ENCODE data around the gene TRIM63.

The TRIM63 gene

DNA sequence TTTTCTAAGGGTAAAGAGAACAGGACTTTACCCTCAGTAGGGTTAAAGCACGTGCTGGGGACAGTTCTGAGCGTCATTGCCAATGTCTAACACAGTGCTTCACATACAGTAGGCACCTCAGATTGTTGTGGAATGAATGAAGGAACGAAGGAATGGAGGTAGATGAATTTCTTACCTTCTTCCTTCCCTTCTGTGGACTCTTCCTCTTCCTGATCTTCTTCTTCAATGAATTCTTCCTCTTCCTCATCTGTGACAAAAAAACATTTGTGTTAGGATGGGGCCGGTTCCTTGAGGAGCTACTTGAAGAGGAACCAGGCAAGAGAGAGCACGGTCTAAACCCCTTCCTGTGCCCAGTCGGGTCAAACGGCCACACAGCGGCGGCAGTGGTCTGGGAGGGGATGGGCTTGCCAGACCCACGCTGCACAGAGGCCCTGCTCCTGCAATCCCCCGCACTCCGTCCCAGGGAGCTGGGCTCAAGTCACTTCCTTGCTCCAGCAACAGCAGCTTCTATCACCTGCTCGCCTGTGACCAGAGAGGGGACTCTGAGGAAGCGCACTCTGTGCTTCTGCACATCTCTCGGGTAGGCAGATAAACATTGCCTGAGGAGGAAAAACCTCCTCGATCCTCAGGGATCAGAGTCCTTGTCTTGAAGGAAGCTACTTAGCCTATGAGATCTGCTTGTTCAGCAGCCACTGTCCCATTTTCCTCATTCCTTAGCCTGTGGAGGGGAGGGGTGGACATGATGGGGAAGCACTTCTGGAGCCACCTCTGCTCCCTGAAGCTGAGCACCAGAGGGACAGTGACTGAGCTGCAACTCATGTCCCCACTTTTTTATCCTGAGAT, 13.5 kb downstream of the TRIM63 start:
- DNase-seq: no peak

DNA sequence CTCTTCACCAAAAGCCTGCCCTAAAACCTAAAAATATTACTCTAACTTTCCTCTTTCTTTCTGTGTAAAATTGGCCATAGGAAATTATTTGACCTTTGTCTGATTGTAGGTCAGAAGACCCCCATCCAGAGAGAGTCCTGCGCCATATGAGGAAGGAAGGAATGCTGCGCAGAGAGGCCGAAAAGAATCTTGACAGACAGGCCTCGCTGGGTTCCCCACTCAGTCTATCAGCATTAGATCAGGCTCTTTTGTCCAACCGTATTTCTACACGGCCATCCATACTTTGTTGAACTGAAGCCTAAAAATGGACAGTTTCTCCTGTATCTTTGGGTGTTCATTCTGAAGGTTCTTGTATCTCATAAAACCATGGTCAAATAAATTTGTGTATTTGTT, 17.2 kb downstream of the TRIM63 start:
- no peak for DNase-seq

GRCh38 chr1:26049531-26050247, 17.7 kb downstream of the TRIM63 start:
- no peak for DNase-seq

GRCh38 chr1:26047278-26047874, 20.1 kb downstream of the TRIM63 start:
- no peak for DNase-seq

DNA sequence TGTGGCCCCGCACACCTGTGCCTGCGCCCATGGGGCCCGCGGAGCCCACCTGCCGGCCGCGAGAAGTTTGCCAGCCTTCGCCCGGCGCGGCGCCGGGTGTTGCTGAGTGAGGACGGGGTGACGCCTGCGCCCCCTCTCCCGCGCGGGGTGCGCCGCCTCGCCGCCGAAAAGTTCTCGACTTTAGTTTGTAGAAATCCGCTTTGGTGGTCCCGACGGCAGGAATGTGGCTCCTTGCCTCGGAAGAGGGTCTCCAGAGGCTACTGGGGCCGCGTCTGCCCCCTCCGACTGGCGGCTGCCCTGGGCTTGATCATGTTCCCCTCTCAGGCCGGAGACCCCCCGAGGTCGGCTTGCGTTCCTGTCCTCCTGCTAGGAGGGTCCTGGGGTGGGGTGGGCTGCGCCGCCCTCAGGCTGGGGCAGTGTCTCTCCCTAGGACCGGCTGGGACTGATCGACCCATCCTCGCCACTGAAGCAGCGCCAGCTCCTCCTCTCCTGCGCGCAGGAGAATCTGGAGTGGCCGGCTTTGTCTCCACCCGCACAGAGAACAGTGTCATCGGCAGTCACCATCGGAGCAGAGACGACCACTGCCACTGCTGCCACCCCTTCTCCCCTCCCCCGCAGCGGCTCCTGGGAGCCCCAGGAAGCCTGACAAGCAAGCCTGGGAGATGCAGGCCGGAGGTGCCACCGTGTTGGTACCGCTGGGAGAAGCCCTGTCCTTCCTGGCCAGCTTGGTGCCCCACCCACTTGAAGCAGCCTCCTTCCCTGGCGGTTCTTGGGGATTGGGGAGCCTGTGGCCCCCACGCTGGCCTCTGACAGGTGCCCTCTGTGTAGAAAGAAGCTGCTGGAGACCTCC, 21.0 kb downstream of the TRIM63 start:
- DNase-seq: no peak

- no peak for DNase-seq
Measured at GRCh38 chr1:26045722-26046245, 21.6 kb downstream of the TRIM63 start, which contains the start of gene SLC30A2. Gene SLC30A2 (minus strand): TSS chr1:26046118. CDS start chr1:26045896, 222 bp downstream.

GRCh38 chr1:26044971-26045721, 22.3 kb downstream of the TRIM63 start:
- DNase-seq: no peak

DNA sequence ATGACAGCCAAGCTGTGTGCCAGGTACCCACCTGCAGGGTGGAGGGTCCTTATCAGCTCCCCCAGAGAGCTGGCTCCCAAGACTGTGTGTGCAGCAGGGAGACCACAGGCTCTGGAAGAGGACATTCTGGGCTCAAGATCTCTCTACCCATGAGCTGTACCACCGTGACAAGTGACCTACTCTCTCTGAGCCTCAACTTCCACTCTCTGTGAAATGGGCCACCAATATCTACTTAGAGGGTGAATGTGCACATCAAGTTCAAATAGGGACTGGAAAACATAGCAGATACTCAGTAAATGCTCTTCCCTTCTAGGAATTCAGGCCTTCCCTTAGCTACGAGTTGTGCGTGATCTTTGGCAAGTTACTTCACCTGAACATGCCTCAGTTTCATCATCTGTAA, 23.0 kb downstream of the TRIM63 start:
- DNase-seq: no peak

- no peak for DNase-seq
Measured at GRCh38 chr1:26043765-26044164, 23.7 kb downstream of the TRIM63 start.

- no peak for DNase-seq
Measured at GRCh38 chr1:26041978-26042377, 25.5 kb downstream of the TRIM63 start.

- no peak for DNase-seq
Measured at GRCh38 chr1:26041401-26041800, 26.0 kb downstream of the TRIM63 start.

GRCh38 chr1:26038904-26039303, 28.5 kb downstream of the TRIM63 start:
- no peak for DNase-seq

DNA sequence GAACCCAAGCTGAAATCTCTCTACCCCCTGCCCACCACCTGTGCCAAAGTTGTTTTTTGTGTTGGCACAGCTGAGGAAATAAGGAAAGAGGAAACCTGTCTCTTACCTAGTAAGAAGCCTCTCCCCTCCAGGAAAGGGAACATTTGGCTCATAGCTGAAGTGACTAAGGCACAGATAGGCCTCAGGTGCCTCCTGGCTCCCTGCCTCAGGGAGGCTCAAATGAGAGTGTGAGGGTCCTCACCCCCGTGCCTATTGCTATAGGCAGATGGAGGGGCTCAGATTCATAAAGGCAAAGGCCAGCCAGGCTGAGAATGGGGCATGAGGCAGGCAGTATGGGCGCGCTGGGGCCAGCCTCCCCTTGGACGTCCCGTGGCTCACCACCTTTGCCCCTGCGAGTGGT, 29.0 kb downstream of the TRIM63 start:
- DNase-seq: no peak

- DNase-seq: no peak
Measured at GRCh38 chr1:26037904-26038303, 29.5 kb downstream of the TRIM63 start.

DNA sequence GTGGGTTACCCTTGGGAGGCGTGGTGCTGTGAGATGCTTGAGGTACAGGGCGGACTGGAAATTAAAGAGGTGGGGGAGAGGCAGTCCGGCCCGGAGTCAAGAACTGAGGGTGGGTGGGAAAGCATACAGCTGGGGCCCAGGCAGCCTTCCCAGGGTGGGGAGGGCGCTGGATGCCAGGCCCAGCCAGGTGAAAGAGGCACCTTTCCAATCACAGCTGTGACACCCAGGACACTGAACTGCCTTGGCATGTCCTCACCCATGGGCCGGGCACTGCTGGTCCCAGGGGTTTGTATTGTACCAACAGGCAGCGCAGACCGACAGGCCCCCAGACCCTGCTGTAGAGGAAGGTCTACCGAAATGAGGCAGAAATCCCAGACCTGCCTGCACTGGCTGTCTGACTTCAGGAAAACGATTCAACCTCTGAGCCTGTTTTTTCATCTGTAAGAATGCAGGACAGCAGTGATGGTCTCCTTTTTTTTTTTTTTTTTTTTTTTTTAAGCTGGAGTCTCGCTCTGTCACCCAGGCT, 30.6 kb downstream of the TRIM63 start:
- no peak for DNase-seq

DNA sequence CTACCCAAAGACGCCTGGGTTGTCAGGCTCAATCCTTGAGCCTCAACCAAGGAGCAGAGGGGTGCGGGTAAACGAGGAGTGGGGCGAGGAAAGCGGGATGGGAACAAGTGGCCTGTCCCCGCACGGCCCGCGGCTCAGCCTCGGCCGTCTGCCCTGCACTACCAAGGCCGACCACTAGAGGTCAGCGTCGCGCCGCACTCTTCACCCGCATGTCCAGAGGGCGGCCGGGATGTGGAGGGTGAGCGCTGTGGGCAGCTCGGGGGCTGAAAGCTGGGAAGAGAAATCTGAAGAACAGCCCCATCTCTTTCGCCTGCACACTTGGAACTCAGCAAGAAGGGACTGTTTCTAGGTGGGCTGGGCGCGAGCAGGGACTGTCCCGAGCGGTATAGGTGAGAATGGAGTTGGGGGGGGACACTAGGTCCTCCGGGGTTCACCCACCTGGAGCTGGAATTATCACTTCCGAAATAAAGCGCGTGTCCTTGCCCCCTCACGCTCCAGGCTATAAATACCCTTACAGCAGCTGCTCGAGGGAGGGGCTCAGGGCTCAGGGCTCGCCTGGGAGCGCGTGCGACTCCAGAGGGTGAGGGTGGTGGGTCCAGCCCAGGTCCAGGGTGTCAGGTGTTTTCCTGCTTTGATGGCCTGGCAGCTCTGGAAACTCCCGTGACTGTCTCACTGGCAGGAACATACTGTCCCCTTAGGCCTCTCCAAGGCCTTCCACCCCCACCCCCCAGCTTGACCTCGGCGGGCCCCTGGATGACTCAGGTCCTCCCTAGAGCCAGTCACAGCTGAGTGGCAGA, 31.3 kb downstream of the TRIM63 start:
- peak; percentile 46 to 71 (median 64) for DNase-seq

DNA sequence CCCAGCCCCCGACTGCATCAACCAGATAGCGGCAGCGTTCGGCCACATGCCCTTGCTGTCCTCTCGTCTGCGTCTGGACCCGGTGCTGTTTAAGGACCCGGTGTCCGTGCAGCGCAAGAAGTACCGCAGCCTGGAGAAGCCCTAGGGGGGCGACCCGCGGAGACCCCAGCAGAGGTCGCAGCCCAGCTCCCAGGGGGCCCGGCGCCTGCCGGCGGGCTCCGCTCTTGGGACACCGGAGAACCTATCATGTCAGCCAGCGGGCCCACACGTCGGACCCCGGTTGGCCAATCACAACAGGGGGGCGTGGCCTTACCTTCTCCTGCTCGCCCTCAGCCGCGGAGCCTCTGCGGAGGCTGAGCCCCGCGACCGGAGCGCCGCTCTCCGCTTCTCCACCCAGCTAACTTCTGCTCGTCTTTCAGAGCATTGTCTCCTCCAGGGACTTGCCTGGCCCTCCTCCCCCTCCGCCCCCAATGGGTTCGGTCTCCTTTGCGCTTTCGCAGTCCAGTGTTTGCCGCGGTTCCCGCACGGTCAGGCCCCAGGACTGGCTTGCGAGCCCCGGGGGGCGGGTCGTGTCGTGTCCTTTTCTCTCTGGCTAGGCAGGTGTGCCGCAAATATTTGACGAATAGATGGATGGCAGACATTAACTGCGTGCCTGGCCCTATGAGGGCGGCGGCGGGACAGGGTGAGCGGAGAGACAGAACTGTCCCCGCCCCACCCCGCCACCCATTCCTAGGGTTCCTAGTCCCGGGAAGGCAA, 32.0 kb downstream of the TRIM63 start:
- DNase-seq: peak; percentile 88 to 93 (median 91)

DNA sequence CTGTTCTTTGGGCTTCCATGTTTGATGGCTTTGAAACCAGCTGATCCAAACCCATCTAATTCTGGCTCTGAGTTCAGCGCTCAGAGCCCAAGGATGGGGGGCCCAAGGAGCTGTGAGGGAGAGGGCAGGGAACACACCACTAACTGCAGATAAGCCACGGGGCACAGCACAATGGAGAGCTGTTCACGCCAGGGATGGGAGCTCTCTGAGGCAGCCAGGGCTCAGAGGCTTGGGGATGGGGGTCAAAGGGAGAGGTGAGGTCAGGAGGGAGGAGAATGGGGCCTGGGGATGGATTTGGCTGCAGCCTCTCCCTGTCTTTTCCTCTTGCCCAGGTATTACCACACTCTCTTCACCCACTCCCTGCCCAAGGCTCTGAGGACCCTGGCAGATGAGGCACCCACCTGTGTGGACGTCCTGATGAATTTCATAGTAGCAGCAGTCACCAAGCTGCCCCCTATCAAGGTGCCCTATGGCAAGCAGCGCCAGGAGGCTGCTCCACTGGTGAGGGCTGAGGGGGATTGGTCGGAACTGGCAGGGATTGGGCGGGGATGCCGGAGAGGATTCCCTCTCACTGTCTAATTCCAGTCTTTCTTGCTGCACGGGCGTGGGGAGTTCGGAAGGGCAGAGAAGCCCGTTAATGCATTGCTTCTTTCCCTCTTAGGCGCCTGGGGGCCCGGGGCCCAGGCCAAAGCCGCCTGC, 32.8 kb downstream of the TRIM63 start:
- DNase-seq: no peak

Data from T-helper 1 cell (primary cell).